ENCODE data around the gene KRT85.
"Not testable (repeated sequence)": the region's sequence is repeated elsewhere in the genome, so short reads cannot be mapped to it uniquely, and the experiment has no call there.

The KRT85 gene

GRCh38 chr12:52366738-52367485 is at the start of gene KRT85:
KRT85 (minus strand) TSS chr12:52367481; CDS start chr12:52367405, 76 bp downstream.
- DNase-seq (ENCODE audit: low spot score) = no peak
- FAIRE-seq = no peak

GRCh38 chr12:52416795-52417194 is 49.5 kb upstream of the KRT85 start:
- FAIRE-seq (no peak), DNase-seq (ENCODE audit: low spot score) (no peak)

- FAIRE-seq (peak; percentile 83), DNase-seq (ENCODE audit: low spot score) (no peak)
Observed at GRCh38 chr12:52415870-52416750, 48.8 kb upstream of the KRT85 start.

GRCh38 chr12:52414936-52415335 is 47.7 kb upstream of the KRT85 start:
- FAIRE-seq = no peak
- no peak for DNase-seq (ENCODE audit: low spot score)

GRCh38 chr12:52413782-52414345 is 46.6 kb upstream of the KRT85 start:
- DNase-seq (ENCODE audit: low spot score) (no peak), FAIRE-seq (no peak)

- no peak for FAIRE-seq
Observed at GRCh38 chr12:52413202-52413601, 45.9 kb upstream of the KRT85 start.

GRCh38 chr12:52411815-52412214 is 44.5 kb upstream of the KRT85 start:
- FAIRE-seq = no peak
- no peak for DNase-seq (ENCODE audit: low spot score)

More at GRCh38 chr12:52413202-52413601, 45.9 kb upstream of the KRT85 start:
- DNase-seq (ENCODE audit: low spot score) = peak; percentile 23

GRCh38 chr12:52410589-52411248 is 43.4 kb upstream of the KRT85 start:
- FAIRE-seq; DNase-seq (ENCODE audit: low spot score): not testable (repeated sequence)

- DNase-seq (ENCODE audit: low spot score) (no peak), FAIRE-seq (no peak)
Observed at GRCh38 chr12:52407918-52408317, 40.6 kb upstream of the KRT85 start.

- FAIRE-seq (no peak), DNase-seq (ENCODE audit: low spot score) (no peak)
Observed at GRCh38 chr12:52405922-52406385, 38.7 kb upstream of the KRT85 start, which contains the start of gene KRT82. KRT82 (minus strand) TSS chr12:52406335; CDS start chr12:52406277, 58 bp downstream.

GRCh38 chr12:52404951-52405350 is 37.7 kb upstream of the KRT85 start:
- no peak for DNase-seq (ENCODE audit: low spot score)
- no peak for FAIRE-seq

- no peak for DNase-seq (ENCODE audit: low spot score)
- no peak for FAIRE-seq
Observed at GRCh38 chr12:52403561-52403960, 36.3 kb upstream of the KRT85 start.

GRCh38 chr12:52402873-52403540 is 35.7 kb upstream of the KRT85 start:
- FAIRE-seq (no peak), DNase-seq (ENCODE audit: low spot score) (no peak)

GRCh38 chr12:52402377-52402776 is 35.1 kb upstream of the KRT85 start:
- FAIRE-seq (no peak), DNase-seq (ENCODE audit: low spot score) (no peak)

GRCh38 chr12:52401926-52402325 is 34.6 kb upstream of the KRT85 start:
- no peak for DNase-seq (ENCODE audit: low spot score)
- FAIRE-seq = no peak

GRCh38 chr12:52401526-52401925 is 34.2 kb upstream of the KRT85 start:
- no peak for DNase-seq (ENCODE audit: low spot score)
- FAIRE-seq = no peak

- FAIRE-seq (no peak), DNase-seq (ENCODE audit: low spot score) (no peak)
Observed at GRCh38 chr12:52400906-52401305, 33.6 kb upstream of the KRT85 start.

- DNase-seq (ENCODE audit: low spot score) (no peak), FAIRE-seq (no peak)
Observed at GRCh38 chr12:52399756-52400155, 32.5 kb upstream of the KRT85 start.

GRCh38 chr12:52398176-52398575 is 30.9 kb upstream of the KRT85 start:
- FAIRE-seq = no peak

GRCh38 chr12:52396656-52397055 is 29.4 kb upstream of the KRT85 start:
- DNase-seq (ENCODE audit: low spot score) = no peak
- no peak for FAIRE-seq

More at GRCh38 chr12:52398176-52398575, 30.9 kb upstream of the KRT85 start:
- no peak for DNase-seq (ENCODE audit: low spot score)
